Liver (tissue), 3 donors: ENCODE results near the gene STXBP6.

ENCODE experiments used
- EGR1 ChIP-seq, 2 donors: IDR thresholded peaks; 2 replicates each; pipeline ENCODE4 v1.6.1; 2016 to 2018; ENCODE audit warnings: antibody characterized with exemption in 2 of 2, low read depth in 2 of 2
- GABPA ChIP-seq, 2 donors: IDR thresholded peaks in 1 of 2; conservative IDR thresholded peaks in 1 of 2; 2 replicates each; pipeline ENCODE4 v1.6.1; 2016; ENCODE audit warnings: antibody characterized with exemption in 2 of 2, mild to moderate bottlenecking in 1 of 2, moderate library complexity in 1 of 2
- HNF4G ChIP-seq: IDR thresholded peaks from 2 replicates; pipeline ENCODE4 v1.6.1; 2016; ENCODE audit warnings: antibody characterized with exemption
- JUND ChIP-seq, 2 donors: IDR thresholded peaks; 2 replicates each; pipeline ENCODE4 v1.6.1; 2016; ENCODE audit warnings: antibody characterized with exemption in 2 of 2
- RAD21 ChIP-seq, 2 donors: IDR thresholded peaks; 2 replicates each; pipeline ENCODE4 v1.6.1; 2016; ENCODE audit warnings: antibody characterized with exemption in 2 of 2, mild to moderate bottlenecking in 2 of 2
- SP1 ChIP-seq: IDR thresholded peaks from 2 replicates; pipeline ENCODE4 v1.6.1; 2018; ENCODE audit warnings: antibody characterized with exemption, mild to moderate bottlenecking
- TAF1 ChIP-seq: conservative IDR thresholded peaks from 2 replicates; pipeline ENCODE4 v1.6.1; 2016; ENCODE audit warnings: antibody characterized with exemption, mild to moderate bottlenecking
- YY1 ChIP-seq: IDR thresholded peaks from 2 replicates; pipeline ENCODE4 v1.6.1; 2016; ENCODE audit warnings: antibody characterized with exemption, mild to moderate bottlenecking
- TF ChIP-seq, protein P1 (sequence below): fragments of 150-350 bp; IDR thresholded peaks from 2 replicates; pipeline ENCODE4 v1.5.1; 2017; ENCODE audit warnings: improper control_type of control experiment, low read depth, low read length; ENCODE audit not compliant: missing input control
- TF ChIP-seq, protein P2 (sequence below): IDR thresholded peaks from 2 replicates; pipeline ENCODE4 v1.6.1; 2016; ENCODE audit warnings: antibody characterized with exemption, mild to moderate bottlenecking
- TF ChIP-seq, protein P3 (sequence below): IDR thresholded peaks from 2 replicates; pipeline ENCODE4 v1.6.1; 2016; ENCODE audit warnings: antibody characterized with exemption
- TF ChIP-seq, protein P4 (sequence below): IDR thresholded peaks from 2 replicates; pipeline ENCODE4 v1.6.1; 2016; ENCODE audit warnings: antibody characterized with exemption
- TF ChIP-seq, protein P5 (sequence below): IDR thresholded peaks from 2 replicates; pipeline ENCODE4 v1.6.1; 2016; ENCODE audit warnings: antibody characterized with exemption
- donor health status: healthy.
- donor health status: healthy.

DNA sequence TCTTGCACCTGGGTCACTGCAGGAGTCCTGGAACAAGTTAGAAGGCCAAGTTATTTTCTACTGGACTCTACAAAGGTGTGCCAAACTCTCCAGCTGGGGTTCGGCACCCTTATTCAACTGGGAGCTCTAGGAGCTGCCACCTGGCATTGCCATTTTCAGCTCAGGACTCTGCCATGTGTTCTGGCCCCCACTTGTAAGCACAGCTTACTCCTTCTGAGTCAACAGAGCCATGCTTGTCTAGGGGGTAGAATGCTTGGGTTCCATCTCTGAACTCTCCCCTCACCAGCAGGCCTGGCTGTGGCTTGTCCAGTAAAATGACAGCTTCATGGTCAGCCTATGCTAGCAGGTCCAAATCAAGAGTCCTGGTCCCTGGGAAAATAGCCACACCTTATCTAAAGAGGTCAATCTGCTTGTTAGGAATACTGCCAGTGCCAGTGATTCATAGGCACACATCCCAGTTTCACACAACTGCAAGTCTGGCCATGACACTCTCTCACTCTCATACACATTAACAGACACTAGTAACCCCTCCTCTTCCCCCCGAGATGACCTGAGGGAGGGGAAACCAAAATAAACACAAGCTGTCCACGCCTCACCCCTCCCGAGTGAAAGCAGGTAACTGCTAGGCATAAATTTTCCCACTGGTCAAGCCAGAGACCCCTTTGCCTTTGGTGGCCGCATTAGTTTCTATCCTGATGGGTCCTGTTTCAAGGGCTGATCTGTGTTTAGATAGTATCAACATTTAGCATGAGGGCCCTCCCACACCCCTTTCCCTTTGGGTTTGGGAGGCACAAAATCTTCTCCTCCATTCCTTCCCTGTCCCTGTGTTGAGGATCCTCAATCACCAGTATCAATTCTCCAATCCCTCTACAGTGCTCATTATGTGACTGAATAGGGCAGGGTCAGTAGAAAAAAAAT lies 233.7 kb downstream of the STXBP6 start:
- TF ChIP-seq GABPA (IDR thresholded peaks at IDR 0.05 in 1 of 2, conservative IDR thresholded peaks at IDR 0.05 in 1 of 2) (no peak), RAD21 (IDR thresholded peaks at IDR 0.05) (peak; percentile 41 to 60), EGR1 (IDR thresholded peaks at IDR 0.05; ENCODE audit: low read depth in 2 of 2) (no peak), SP1 (peak; percentile 96), HNF4G (peak; percentile 69), YY1 (peak; percentile 86), TAF1 (peak; percentile 55), JUND (IDR thresholded peaks at IDR 0.05) (peak; percentile 88)
- TF ChIP-seq, protein P1, sequence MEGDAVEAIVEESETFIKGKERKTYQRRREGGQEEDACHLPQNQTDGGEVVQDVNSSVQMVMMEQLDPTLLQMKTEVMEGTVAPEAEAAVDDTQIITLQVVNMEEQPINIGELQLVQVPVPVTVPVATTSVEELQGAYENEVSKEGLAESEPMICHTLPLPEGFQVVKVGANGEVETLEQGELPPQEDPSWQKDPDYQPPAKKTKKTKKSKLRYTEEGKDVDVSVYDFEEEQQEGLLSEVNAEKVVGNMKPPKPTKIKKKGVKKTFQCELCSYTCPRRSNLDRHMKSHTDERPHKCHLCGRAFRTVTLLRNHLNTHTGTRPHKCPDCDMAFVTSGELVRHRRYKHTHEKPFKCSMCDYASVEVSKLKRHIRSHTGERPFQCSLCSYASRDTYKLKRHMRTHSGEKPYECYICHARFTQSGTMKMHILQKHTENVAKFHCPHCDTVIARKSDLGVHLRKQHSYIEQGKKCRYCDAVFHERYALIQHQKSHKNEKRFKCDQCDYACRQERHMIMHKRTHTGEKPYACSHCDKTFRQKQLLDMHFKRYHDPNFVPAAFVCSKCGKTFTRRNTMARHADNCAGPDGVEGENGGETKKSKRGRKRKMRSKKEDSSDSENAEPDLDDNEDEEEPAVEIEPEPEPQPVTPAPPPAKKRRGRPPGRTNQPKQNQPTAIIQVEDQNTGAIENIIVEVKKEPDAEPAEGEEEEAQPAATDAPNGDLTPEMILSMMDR: no peak
- TF ChIP-seq, protein P2, sequence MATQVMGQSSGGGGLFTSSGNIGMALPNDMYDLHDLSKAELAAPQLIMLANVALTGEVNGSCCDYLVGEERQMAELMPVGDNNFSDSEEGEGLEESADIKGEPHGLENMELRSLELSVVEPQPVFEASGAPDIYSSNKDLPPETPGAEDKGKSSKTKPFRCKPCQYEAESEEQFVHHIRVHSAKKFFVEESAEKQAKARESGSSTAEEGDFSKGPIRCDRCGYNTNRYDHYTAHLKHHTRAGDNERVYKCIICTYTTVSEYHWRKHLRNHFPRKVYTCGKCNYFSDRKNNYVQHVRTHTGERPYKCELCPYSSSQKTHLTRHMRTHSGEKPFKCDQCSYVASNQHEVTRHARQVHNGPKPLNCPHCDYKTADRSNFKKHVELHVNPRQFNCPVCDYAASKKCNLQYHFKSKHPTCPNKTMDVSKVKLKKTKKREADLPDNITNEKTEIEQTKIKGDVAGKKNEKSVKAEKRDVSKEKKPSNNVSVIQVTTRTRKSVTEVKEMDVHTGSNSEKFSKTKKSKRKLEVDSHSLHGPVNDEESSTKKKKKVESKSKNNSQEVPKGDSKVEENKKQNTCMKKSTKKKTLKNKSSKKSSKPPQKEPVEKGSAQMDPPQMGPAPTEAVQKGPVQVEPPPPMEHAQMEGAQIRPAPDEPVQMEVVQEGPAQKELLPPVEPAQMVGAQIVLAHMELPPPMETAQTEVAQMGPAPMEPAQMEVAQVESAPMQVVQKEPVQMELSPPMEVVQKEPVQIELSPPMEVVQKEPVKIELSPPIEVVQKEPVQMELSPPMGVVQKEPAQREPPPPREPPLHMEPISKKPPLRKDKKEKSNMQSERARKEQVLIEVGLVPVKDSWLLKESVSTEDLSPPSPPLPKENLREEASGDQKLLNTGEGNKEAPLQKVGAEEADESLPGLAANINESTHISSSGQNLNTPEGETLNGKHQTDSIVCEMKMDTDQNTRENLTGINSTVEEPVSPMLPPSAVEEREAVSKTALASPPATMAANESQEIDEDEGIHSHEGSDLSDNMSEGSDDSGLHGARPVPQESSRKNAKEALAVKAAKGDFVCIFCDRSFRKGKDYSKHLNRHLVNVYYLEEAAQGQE: peak; percentile 72
- TF ChIP-seq, protein P3, sequence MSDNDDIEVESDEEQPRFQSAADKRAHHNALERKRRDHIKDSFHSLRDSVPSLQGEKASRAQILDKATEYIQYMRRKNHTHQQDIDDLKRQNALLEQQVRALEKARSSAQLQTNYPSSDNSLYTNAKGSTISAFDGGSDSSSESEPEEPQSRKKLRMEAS: peak; percentile 6
- TF ChIP-seq, protein P4, sequence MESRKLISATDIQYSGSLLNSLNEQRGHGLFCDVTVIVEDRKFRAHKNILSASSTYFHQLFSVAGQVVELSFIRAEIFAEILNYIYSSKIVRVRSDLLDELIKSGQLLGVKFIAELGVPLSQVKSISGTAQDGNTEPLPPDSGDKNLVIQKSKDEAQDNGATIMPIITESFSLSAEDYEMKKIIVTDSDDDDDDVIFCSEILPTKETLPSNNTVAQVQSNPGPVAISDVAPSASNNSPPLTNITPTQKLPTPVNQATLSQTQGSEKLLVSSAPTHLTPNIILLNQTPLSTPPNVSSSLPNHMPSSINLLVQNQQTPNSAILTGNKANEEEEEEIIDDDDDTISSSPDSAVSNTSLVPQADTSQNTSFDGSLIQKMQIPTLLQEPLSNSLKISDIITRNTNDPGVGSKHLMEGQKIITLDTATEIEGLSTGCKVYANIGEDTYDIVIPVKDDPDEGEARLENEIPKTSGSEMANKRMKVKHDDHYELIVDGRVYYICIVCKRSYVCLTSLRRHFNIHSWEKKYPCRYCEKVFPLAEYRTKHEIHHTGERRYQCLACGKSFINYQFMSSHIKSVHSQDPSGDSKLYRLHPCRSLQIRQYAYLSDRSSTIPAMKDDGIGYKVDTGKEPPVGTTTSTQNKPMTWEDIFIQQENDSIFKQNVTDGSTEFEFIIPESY: peak; percentile 57
- TF ChIP-seq, protein P5, sequence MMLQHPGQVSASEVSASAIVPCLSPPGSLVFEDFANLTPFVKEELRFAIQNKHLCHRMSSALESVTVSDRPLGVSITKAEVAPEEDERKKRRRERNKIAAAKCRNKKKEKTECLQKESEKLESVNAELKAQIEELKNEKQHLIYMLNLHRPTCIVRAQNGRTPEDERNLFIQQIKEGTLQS: no peak
